Measurements from ENCODE around the gene TMTC1. TPM values are rescaled to one million over a fixed set of nuclear protein-coding genes. Genes with fewer than 3 reads are reported as not detected.

Gene TMTC1
- total and polyA plus RNA-seq, 4 donors: 3.0 to 33.6 (median 6.0) TPM

- no peak for TF ChIP-seq CTCF (IDR thresholded peaks at IDR 0.05; ENCODE audit: control extremely low read depth, extremely low read depth)
- no peak for ATAC-seq (ENCODE audit: insufficient read depth, low FRiP score)
- DNase-seq: peak; percentile 54 to 81 (median 55)
- Histone ChIP-seq H3K27me3 (ENCODE audit: control insufficient read depth in 3 of 3, insufficient read depth in 3 of 3, low read length in 2 of 3) (no peaks in the 10 kb centered on the region), H3K9me3 (ENCODE audit: control insufficient read depth in 4 of 4, insufficient read depth in 3 of 4, low read length in 3 of 4) (peaks cover 0 to 2% (median 0%) of the 10 kb centered on the region in 4 donors), H3K4me1 (ENCODE audit: control insufficient read depth in 5 of 5, insufficient read depth in 5 of 5, low read length in 5 of 5) (peaks cover 0 to 25% (median 3%) of the 10 kb centered on the region in 5 donors), H3K36me3 (ENCODE audit: control insufficient read depth in 4 of 4, insufficient read depth in 4 of 4, low read length in 4 of 4) (no peaks in the 10 kb centered on the region), H3K9ac (ENCODE audit: insufficient read depth in 1 of 2, low read length in 2 of 2) (no peak overlapping the region), H3K4me3 (no peak overlapping the region), H3K27ac (ENCODE audit: low read depth in 1 of 2, low read length in 1 of 2) (no peak overlapping the region)
- 80 to 87% methylated on average over 2 of the region's 2 CpGs for WGBS, 2 donors
Measured at GRCh38 chr12:29589286-29589820, 194.4 kb downstream of the TMTC1 start.

GRCh38 chr12:29582677-29583272 lies 201.0 kb downstream of the TMTC1 start:
- Histone ChIP-seq H3K36me3 (ENCODE audit: control insufficient read depth in 4 of 4, insufficient read depth in 4 of 4, low read length in 4 of 4) (no peaks in the 10 kb centered on the region), H3K4me3 (no peak overlapping the region), H3K4me1 (ENCODE audit: control insufficient read depth in 5 of 5, insufficient read depth in 5 of 5, low read length in 5 of 5) (peaks cover 0 to 18% (median 0%) of the 10 kb centered on the region in 5 donors), H3K9me3 (ENCODE audit: control insufficient read depth in 4 of 4, insufficient read depth in 3 of 4, low read length in 3 of 4) (no peaks in the 10 kb centered on the region), H3K9ac (ENCODE audit: insufficient read depth in 1 of 2, low read length in 2 of 2) (no peak overlapping the region), H3K27ac (ENCODE audit: low read depth in 1 of 2, low read length in 1 of 2) (peak overlapping the region in 1 of 2 donors; percentile 78), H3K27me3 (ENCODE audit: control insufficient read depth in 3 of 3, insufficient read depth in 3 of 3, low read length in 2 of 3) (no peaks in the 10 kb centered on the region)
- 67 to 75% methylated on average over 4 of the region's 4 CpGs for WGBS, 2 donors
- no peak for ATAC-seq (ENCODE audit: insufficient read depth, low FRiP score)
- DNase-seq: no peak
- no peak for TF ChIP-seq CTCF (IDR thresholded peaks at IDR 0.05; ENCODE audit: control extremely low read depth, extremely low read depth)

- Histone ChIP-seq H3K4me3 (no peak overlapping the region), H3K9me3 (ENCODE audit: control insufficient read depth in 4 of 4, insufficient read depth in 3 of 4, low read length in 3 of 4) (no peaks in the 10 kb centered on the region), H3K36me3 (ENCODE audit: control insufficient read depth in 4 of 4, insufficient read depth in 4 of 4, low read length in 4 of 4) (no peaks in the 10 kb centered on the region), H3K4me1 (ENCODE audit: control insufficient read depth in 5 of 5, insufficient read depth in 5 of 5, low read length in 5 of 5) (peaks cover 0 to 18% (median 0%) of the 10 kb centered on the region in 5 donors), H3K27ac (ENCODE audit: low read depth in 1 of 2, low read length in 1 of 2) (peak overlapping the region in 1 of 2 donors; percentile 78), H3K9ac (ENCODE audit: insufficient read depth in 1 of 2, low read length in 2 of 2) (no peak overlapping the region), H3K27me3 (ENCODE audit: control insufficient read depth in 3 of 3, insufficient read depth in 3 of 3, low read length in 2 of 3) (no peaks in the 10 kb centered on the region)
- no peak for ATAC-seq (ENCODE audit: insufficient read depth, low FRiP score)
- TF ChIP-seq CTCF (IDR thresholded peaks at IDR 0.05; ENCODE audit: control extremely low read depth, extremely low read depth): no peak
- no peak for DNase-seq
Measured at GRCh38 chr12:29582146-29582545, 201.6 kb downstream of the TMTC1 start.
